Measurements from ENCODE around the gene HAO2. TPM values are rescaled to one million over a fixed set of nuclear protein-coding genes. Genes with fewer than 3 reads are reported as not detected.

HAO2 gene
- total RNA-seq, 2 donors from 2014 or later, result not detected

DNA sequence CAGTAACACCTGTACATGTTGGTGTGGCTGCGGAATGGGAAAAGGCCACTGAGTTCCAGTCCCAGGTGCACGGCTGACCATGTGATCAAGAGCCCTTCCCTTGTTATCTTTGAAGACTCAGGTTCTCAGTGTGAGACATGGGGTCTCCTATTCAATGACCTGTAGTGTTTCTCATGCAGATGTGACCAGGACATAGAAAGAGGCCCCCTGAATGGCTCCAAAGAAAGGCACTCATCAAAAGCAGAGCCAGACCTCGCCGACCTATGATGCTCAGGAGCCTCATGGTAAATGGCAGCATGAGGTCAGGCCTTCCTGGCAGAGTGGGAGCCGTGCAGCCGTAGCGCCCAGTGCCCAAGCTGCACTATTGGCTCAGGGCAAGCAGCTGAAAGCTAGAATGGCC, 42.3 kb upstream of the HAO2 start:
- DNase-seq (ENCODE audit: low spot score) (no peak), ATAC-seq (ENCODE audit: insufficient number of reproducible peaks, low FRiP score, low read depth) (no peak)
- Histone ChIP-seq H3K27me3 (replicated peaks; ENCODE audit: insufficient read depth) (no peaks in the 10 kb centered on the region), H3K4me3 (no peak overlapping the region), H3K9me3 (no peaks in the 10 kb centered on the region), H3K4me1 (ENCODE audit: control insufficient read depth in 1 of 2, low read depth in 2 of 2) (peaks cover 4 to 8% of the 10 kb centered on the region in 2 donors), H3K36me3 (no peaks in the 10 kb centered on the region), H3K27ac (no peak overlapping the region)
- TF ChIP-seq, protein P1, sequence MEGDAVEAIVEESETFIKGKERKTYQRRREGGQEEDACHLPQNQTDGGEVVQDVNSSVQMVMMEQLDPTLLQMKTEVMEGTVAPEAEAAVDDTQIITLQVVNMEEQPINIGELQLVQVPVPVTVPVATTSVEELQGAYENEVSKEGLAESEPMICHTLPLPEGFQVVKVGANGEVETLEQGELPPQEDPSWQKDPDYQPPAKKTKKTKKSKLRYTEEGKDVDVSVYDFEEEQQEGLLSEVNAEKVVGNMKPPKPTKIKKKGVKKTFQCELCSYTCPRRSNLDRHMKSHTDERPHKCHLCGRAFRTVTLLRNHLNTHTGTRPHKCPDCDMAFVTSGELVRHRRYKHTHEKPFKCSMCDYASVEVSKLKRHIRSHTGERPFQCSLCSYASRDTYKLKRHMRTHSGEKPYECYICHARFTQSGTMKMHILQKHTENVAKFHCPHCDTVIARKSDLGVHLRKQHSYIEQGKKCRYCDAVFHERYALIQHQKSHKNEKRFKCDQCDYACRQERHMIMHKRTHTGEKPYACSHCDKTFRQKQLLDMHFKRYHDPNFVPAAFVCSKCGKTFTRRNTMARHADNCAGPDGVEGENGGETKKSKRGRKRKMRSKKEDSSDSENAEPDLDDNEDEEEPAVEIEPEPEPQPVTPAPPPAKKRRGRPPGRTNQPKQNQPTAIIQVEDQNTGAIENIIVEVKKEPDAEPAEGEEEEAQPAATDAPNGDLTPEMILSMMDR (IDR thresholded peaks at IDR 0.05), result no peak

DNA sequence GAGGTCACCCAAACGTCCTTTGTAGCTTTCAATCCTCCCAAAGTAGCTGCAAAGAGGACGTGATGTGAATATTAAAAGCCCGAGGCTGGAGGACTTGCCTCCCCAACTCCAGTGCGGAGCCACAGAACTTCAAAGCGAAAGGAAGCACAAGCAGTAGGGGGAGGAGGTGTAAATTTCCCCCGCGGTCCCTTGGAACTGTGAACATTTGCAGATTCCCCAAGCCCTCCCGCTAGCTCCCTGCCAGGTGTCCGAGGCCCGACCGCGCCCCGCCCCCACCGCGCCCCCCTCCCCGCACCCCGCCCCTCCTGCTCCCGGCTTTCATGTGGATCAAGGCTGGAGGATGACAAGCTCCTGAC, 41.5 kb upstream of the HAO2 start:
- Histone ChIP-seq H3K9me3 (no peaks in the 10 kb centered on the region), H3K4me1 (ENCODE audit: control insufficient read depth in 1 of 2, low read depth in 2 of 2) (peaks cover 4 to 8% of the 10 kb centered on the region in 2 donors), H3K27ac (no peak overlapping the region), H3K4me3 (peak overlapping the region; percentile 66), H3K36me3 (no peaks in the 10 kb centered on the region), H3K27me3 (replicated peaks; ENCODE audit: insufficient read depth) (no peaks in the 10 kb centered on the region)
- TF ChIP-seq, protein P1 (IDR thresholded peaks at IDR 0.05), result no peak
- DNase-seq (ENCODE audit: low spot score) (no peak), ATAC-seq (ENCODE audit: insufficient number of reproducible peaks, low FRiP score, low read depth) (no peak)

GRCh38 chr1:119327450-119328155, 41.0 kb upstream of the HAO2 start:
- TF ChIP-seq, protein P1 (IDR thresholded peaks at IDR 0.05), result no peak
- Histone ChIP-seq H3K27ac (no peak overlapping the region), H3K4me3 (peak overlapping the region; percentile 66), H3K27me3 (replicated peaks; ENCODE audit: insufficient read depth) (no peaks in the 10 kb centered on the region), H3K4me1 (ENCODE audit: control insufficient read depth in 1 of 2, low read depth in 2 of 2) (peaks cover 4 to 8% of the 10 kb centered on the region in 2 donors), H3K36me3 (no peaks in the 10 kb centered on the region), H3K9me3 (no peaks in the 10 kb centered on the region)
- DNase-seq (ENCODE audit: low spot score), result no peak
- ATAC-seq (ENCODE audit: insufficient number of reproducible peaks, low FRiP score, low read depth), result no peak

DNA sequence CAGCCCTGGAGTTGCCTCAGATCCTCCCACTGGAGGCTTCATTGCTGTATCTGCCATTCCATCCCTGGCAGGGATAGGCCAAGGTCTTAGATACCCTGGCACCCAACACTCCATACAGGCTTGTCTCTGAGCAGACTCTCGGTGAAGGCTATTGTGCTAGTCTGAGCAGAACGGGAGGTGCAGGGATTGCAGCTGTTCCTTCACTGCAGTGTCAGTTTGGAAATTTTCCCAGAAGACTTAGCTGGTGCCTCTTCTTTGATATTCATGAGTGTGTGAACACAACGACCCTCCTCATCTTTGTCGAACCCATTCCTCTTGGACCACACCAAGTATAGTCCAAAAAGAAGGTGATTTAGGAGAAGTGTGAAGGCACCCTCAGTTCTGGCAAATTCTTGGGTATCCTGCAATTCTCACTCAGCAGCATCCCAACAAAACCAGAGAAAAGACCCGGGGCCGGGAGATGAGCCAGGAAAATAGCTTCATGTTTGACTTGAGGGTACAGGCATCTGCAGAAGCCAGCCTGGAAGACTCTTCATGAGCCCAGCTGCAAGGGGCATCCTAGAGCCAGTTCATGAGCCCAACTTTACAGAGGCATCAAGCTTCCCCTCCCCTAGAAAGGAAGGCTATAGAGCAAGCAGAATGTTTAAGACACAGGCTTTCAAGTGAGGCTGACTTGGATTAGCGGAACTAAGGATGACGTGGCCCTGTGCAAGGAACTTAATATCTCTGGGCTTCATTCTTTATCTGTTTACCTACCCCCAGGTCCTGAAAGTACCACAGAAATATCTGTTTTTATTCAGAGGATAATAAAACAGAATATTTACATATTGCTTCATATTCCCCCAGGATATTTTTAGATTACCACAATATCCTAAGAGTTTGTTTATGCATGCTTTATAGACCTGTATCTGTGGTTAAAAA, 38.8 kb upstream of the HAO2 start:
- ATAC-seq (ENCODE audit: insufficient number of reproducible peaks, low FRiP score, low read depth), result no peak
- Histone ChIP-seq H3K4me3 (no peak overlapping the region), H3K9me3 (no peaks in the 10 kb centered on the region), H3K27me3 (replicated peaks; ENCODE audit: insufficient read depth) (no peaks in the 10 kb centered on the region), H3K4me1 (ENCODE audit: control insufficient read depth in 1 of 2, low read depth in 2 of 2) (peaks cover 4 to 8% of the 10 kb centered on the region in 2 donors), H3K27ac (no peak overlapping the region), H3K36me3 (no peaks in the 10 kb centered on the region)
- TF ChIP-seq, protein P1 (IDR thresholded peaks at IDR 0.05), result no peak
- no peak for DNase-seq (ENCODE audit: low spot score)

- Histone ChIP-seq H3K36me3 (no peaks in the 10 kb centered on the region), H3K27me3 (replicated peaks; ENCODE audit: insufficient read depth) (no peaks in the 10 kb centered on the region), H3K4me1 (ENCODE audit: control insufficient read depth in 1 of 2, low read depth in 2 of 2) (peaks cover 4 to 8% of the 10 kb centered on the region in 2 donors), H3K27ac (no peak overlapping the region), H3K9me3 (no peaks in the 10 kb centered on the region), H3K4me3 (no peak overlapping the region)
- ATAC-seq (ENCODE audit: insufficient number of reproducible peaks, low FRiP score, low read depth), result no peak
- DNase-seq (ENCODE audit: low spot score), result no peak
- TF ChIP-seq, protein P1 (IDR thresholded peaks at IDR 0.05), result no peak
Measured at GRCh38 chr1:119330466-119331189, 38.0 kb upstream of the HAO2 start.
